Spleen (tissue), 7 donors: ENCODE data around the gene SCN4A.

ENCODE experiments used
- POLR2A ChIP-seq, 3 donors: fragments of 450-650 bp; IDR thresholded peaks; one replicate each; pipeline ENCODE4 v1.5.1; 2017; ENCODE audit warnings: antibody characterized with exemption in 3 of 3, mild to moderate bottlenecking in 1 of 3
- TF ChIP-seq, protein P1 (sequence below), 11 experiments: fragments of 200-600 bp in 7 of 11; fragments of 450-650 bp in 4 of 11; sonication (generic) in 4 of 11; IDR thresholded peaks in 8 of 11; conservative IDR thresholded peaks in 3 of 11; 1 replicate in 7 of 11; 2 replicates in 4 of 11; pipeline versions ENCODE4 v1.4.0 to v1.8.0; 2016 to 2021; ENCODE audit warnings: antibody characterized with exemption in 11 of 11, inconsistent platforms in 4 of 11, mild to moderate bottlenecking in 1 of 11
- donor health status: DM: no; HTN: no; CAD: no; lungs with moderate emphysema.
- donor health status: DM: no; HTN: no; CAD: no.
- donor health status: DM: no; HTN: no; CAD: no.

GRCh38 chr17:63985387-63986140 is 12.8 kb upstream of the SCN4A start:
- TF ChIP-seq POLR2A (IDR thresholded peaks at IDR 0.05), result no peak
- TF ChIP-seq, protein P1, sequence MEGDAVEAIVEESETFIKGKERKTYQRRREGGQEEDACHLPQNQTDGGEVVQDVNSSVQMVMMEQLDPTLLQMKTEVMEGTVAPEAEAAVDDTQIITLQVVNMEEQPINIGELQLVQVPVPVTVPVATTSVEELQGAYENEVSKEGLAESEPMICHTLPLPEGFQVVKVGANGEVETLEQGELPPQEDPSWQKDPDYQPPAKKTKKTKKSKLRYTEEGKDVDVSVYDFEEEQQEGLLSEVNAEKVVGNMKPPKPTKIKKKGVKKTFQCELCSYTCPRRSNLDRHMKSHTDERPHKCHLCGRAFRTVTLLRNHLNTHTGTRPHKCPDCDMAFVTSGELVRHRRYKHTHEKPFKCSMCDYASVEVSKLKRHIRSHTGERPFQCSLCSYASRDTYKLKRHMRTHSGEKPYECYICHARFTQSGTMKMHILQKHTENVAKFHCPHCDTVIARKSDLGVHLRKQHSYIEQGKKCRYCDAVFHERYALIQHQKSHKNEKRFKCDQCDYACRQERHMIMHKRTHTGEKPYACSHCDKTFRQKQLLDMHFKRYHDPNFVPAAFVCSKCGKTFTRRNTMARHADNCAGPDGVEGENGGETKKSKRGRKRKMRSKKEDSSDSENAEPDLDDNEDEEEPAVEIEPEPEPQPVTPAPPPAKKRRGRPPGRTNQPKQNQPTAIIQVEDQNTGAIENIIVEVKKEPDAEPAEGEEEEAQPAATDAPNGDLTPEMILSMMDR (IDR thresholded peaks at IDR 0.05 in 8 of 11, conservative IDR thresholded peaks at IDR 0.05 in 3 of 11), result no peak
